HepG2 (cell line): ENCODE results near the gene MPC2. TPM values are rescaled to one million over a fixed set of nuclear protein-coding genes. Genes with fewer than 3 reads are reported as not detected.

Experiments
- ARNT2 ChIP-seq: sonication (generic); formaldehyde crosslinking; IDR thresholded peaks from 2 replicates; pipeline ENCODE4 v1.8.0; 2022; ENCODE audit warnings: mild to moderate bottlenecking, low read depth, missing genetic modification reagents, moderate library complexity
- HOXA3 ChIP-seq: sonication (generic); formaldehyde crosslinking; IDR thresholded peaks from 2 replicates; pipeline ENCODE4 v1.5.0; 2020; ENCODE audit warnings: missing genetic modification reagents
- KLF11 ChIP-seq: IDR thresholded peaks from 2 replicates; pipeline ENCODE4 v1.6.1; 2016; ENCODE audit warnings: missing compliant biosample characterization
- TBL1XR1 ChIP-seq: fragments of 150-350 bp; IDR thresholded peaks from 2 replicates; pipeline ENCODE4 v1.6.1; 2014; ENCODE audit warnings: borderline replicate concordance, low read length; ENCODE audit not compliant: partially characterized antibody
- WIZ ChIP-seq: sonication (generic); formaldehyde crosslinking; IDR thresholded peaks from 2 replicates; pipeline ENCODE4 v1.5.1; 2020; ENCODE audit warnings: mild to moderate bottlenecking, missing genetic modification reagents
- ZNF558 ChIP-seq: sonication (generic); formaldehyde crosslinking; IDR thresholded peaks from 2 replicates; pipeline ENCODE4 v1.9.0; 2022; ENCODE audit warnings: mild to moderate bottlenecking, missing genetic modification reagents, borderline replicate concordance
- ZNF777 ChIP-seq: sonication (generic); formaldehyde crosslinking; IDR thresholded peaks from 2 replicates; pipeline ENCODE4 v1.4.0; 2020; ENCODE audit warnings: missing genetic modification reagents
- polyA plus RNA-seq, 8 experiments: library from polyadenylated mRNA; depleted of rRNA in 3 of 8; stranded (reverse) in 7 of 8; unstranded in 1 of 8; fragments of >200 nt; fragmentation: Illumina TruSeq in 4 of 8; extraction: Trizol in 4 of 8; gene quantifications; 2 replicates each; pipeline versions ENCODE4 v1.2.1 to v1.2.3, GENCODE V29; 2011 to 2016; ENCODE audit warnings: low read depth in 4 of 8, missing spikeins in 1 of 8, mixed read lengths in 1 of 8; ENCODE audit not compliant: insufficient read depth in 1 of 8
- total RNA-seq, 5 experiments: library from RNA; depleted of rRNA; stranded (reverse); fragments of >200 nt; fragmentation: Illumina TruSeq; extraction: Trizol; gene quantifications; 2 replicates each; pipeline ENCODE4 v1.2.3, GENCODE V29; 2016; ENCODE audit warnings: low read depth in 1 of 5
- TF ChIP-seq, protein P1 (sequence below): sonication (generic); formaldehyde crosslinking; IDR thresholded peaks from 2 replicates; pipeline ENCODE4 v1.4.0; 2020; ENCODE audit warnings: missing genetic modification reagents
- TF ChIP-seq, protein P2 (sequence below): sonication (generic); formaldehyde crosslinking; IDR thresholded peaks from 2 replicates; pipeline ENCODE4 v1.5.0; 2020; ENCODE audit warnings: missing genetic modification reagents
- TF ChIP-seq, protein P3 (sequence below): fragments of 450-650 bp; IDR thresholded peaks from 2 replicates; pipeline ENCODE4 v1.6.1; 2017; ENCODE audit warnings: mild to moderate bottlenecking
- TF ChIP-seq, protein P4 (sequence below): sonication (generic); formaldehyde crosslinking; IDR thresholded peaks from 2 replicates; pipeline ENCODE4 v1.4.0; 2020; ENCODE audit warnings: low read depth, mild to moderate bottlenecking, missing genetic modification reagents
- TF ChIP-seq, protein P5 (sequence below): sonication (generic); formaldehyde crosslinking; IDR thresholded peaks from 2 replicates; pipeline ENCODE4 v1.4.0; 2020; ENCODE audit warnings: mild to moderate bottlenecking, missing genetic modification reagents
- TF ChIP-seq, protein P6 (sequence below): IDR thresholded peaks from 2 replicates; pipeline ENCODE4 v1.6.1; 2016
- TF ChIP-seq, protein P7 (sequence below): sonication (generic); formaldehyde crosslinking; conservative IDR thresholded peaks from 2 replicates; pipeline ENCODE4 v1.8.1; 2023; ENCODE audit warnings: missing genetic modification reagents

Gene MPC2
- total and polyA plus RNA-seq, 2 of the 13 experiments (the other 11 are each of a cell fraction or from before 2014, with no cell fraction given) = 38.8 to 136 TPM

DNA sequence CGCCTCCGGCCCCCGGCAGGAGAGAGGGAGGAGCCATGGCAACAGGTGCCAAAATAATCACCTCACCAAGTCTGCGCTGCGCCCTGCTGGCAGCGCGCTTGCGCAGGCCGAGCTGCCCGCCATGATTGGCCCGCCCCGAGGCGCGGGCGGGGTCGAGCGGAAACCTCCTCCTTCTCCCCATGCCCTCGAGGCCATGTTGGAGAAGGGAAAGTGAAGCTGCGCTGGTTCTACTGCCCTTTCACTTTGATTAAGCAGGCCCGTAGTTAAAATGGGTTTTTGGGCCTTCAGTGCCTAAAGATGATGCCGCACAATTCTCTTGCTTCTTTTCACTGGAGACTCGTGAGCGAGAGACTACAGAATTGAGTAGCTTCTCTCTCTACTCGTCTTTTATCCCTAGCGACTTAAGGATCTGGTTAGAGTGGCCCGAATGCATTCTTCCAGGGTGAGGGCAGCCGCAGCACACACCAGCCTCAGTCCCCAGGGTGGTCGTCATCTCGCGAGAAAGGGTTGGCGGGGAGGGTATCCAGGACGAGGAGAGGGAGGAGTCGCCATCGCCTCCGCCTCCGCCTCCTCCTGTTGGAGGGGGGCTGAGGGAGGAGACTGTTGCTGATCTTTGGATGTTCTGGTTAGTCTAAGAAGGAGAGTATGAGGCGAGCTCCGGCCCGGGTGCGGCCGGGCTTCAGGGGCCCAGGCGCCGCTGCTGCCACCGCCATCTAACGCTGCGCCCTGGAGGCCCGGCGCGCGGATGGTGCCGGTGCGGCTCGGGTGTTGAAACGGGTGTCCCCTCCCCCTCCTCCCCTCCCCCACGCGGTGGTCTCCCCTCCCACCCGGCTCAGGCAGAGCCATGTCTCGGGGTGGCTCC, 573 bp downstream of the MPC2 start, which contains the start of gene DCAF6 (continued):
- TF ChIP-seq, protein P1, sequence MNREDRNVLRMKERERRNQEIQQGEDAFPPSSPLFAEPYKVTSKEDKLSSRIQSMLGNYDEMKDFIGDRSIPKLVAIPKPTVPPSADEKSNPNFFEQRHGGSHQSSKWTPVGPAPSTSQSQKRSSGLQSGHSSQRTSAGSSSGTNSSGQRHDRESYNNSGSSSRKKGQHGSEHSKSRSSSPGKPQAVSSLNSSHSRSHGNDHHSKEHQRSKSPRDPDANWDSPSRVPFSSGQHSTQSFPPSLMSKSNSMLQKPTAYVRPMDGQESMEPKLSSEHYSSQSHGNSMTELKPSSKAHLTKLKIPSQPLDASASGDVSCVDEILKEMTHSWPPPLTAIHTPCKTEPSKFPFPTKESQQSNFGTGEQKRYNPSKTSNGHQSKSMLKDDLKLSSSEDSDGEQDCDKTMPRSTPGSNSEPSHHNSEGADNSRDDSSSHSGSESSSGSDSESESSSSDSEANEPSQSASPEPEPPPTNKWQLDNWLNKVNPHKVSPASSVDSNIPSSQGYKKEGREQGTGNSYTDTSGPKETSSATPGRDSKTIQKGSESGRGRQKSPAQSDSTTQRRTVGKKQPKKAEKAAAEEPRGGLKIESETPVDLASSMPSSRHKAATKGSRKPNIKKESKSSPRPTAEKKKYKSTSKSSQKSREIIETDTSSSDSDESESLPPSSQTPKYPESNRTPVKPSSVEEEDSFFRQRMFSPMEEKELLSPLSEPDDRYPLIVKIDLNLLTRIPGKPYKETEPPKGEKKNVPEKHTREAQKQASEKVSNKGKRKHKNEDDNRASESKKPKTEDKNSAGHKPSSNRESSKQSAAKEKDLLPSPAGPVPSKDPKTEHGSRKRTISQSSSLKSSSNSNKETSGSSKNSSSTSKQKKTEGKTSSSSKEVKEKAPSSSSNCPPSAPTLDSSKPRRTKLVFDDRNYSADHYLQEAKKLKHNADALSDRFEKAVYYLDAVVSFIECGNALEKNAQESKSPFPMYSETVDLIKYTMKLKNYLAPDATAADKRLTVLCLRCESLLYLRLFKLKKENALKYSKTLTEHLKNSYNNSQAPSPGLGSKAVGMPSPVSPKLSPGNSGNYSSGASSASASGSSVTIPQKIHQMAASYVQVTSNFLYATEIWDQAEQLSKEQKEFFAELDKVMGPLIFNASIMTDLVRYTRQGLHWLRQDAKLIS (CRISPR knock-in tag) = peak; percentile 54; the same call in 1 of the 2 replicates
- peak; percentile 80; the same call in 1 of the 2 replicates for TF ChIP-seq ARNT2
- TF ChIP-seq WIZ (CRISPR knock-in tag) = no peak
- TF ChIP-seq, protein P2, sequence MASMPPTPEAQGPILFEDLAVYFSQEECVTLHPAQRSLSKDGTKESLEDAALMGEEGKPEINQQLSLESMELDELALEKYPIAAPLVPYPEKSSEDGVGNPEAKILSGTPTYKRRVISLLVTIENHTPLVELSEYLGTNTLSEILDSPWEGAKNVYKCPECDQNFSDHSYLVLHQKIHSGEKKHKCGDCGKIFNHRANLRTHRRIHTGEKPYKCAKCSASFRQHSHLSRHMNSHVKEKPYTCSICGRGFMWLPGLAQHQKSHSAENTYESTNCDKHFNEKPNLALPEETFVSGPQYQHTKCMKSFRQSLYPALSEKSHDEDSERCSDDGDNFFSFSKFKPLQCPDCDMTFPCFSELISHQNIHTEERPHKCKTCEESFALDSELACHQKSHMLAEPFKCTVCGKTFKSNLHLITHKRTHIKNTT (CRISPR knock-in tag) = no peak
- TF ChIP-seq ZNF558 (CRISPR knock-in tag) = peak; percentile 22; the same call in 1 of the 2 replicates
- TF ChIP-seq, protein P3, sequence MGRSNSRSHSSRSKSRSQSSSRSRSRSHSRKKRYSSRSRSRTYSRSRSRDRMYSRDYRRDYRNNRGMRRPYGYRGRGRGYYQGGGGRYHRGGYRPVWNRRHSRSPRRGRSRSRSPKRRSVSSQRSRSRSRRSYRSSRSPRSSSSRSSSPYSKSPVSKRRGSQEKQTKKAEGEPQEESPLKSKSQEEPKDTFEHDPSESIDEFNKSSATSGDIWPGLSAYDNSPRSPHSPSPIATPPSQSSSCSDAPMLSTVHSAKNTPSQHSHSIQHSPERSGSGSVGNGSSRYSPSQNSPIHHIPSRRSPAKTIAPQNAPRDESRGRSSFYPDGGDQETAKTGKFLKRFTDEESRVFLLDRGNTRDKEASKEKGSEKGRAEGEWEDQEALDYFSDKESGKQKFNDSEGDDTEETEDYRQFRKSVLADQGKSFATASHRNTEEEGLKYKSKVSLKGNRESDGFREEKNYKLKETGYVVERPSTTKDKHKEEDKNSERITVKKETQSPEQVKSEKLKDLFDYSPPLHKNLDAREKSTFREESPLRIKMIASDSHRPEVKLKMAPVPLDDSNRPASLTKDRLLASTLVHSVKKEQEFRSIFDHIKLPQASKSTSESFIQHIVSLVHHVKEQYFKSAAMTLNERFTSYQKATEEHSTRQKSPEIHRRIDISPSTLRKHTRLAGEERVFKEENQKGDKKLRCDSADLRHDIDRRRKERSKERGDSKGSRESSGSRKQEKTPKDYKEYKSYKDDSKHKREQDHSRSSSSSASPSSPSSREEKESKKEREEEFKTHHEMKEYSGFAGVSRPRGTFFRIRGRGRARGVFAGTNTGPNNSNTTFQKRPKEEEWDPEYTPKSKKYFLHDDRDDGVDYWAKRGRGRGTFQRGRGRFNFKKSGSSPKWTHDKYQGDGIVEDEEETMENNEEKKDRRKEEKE = no peak
- no peak for TF ChIP-seq KLF11
- peak; percentile 46 for TF ChIP-seq TBL1XR1
- peak; percentile 86; the same call in 1 of the 2 replicates for TF ChIP-seq HOXA3 (CRISPR knock-in tag)
- TF ChIP-seq, protein P4, sequence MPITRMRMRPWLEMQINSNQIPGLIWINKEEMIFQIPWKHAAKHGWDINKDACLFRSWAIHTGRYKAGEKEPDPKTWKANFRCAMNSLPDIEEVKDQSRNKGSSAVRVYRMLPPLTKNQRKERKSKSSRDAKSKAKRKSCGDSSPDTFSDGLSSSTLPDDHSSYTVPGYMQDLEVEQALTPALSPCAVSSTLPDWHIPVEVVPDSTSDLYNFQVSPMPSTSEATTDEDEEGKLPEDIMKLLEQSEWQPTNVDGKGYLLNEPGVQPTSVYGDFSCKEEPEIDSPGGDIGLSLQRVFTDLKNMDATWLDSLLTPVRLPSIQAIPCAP (CRISPR knock-in tag) = 0 out of 2 replicates have a peak, but pooled peaks have one; percentile 53
- TF ChIP-seq, protein P5, sequence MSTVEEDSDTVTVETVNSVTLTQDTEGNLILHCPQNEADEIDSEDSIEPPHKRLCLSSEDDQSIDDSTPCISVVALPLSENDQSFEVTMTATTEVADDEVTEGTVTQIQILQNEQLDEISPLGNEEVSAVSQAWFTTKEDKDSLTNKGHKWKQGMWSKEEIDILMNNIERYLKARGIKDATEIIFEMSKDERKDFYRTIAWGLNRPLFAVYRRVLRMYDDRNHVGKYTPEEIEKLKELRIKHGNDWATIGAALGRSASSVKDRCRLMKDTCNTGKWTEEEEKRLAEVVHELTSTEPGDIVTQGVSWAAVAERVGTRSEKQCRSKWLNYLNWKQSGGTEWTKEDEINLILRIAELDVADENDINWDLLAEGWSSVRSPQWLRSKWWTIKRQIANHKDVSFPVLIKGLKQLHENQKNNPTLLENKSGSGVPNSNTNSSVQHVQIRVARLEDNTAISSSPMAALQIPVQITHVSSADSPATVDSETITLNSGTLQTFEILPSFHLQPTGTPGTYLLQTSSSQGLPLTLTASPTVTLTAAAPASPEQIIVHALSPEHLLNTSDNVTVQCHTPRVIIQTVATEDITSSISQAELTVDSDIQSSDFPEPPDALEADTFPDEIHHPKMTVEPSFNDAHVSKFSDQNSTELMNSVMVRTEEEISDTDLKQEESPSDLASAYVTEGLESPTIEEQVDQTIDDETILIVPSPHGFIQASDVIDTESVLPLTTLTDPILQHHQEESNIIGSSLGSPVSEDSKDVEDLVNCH = no peak
- TF ChIP-seq, protein P6, sequence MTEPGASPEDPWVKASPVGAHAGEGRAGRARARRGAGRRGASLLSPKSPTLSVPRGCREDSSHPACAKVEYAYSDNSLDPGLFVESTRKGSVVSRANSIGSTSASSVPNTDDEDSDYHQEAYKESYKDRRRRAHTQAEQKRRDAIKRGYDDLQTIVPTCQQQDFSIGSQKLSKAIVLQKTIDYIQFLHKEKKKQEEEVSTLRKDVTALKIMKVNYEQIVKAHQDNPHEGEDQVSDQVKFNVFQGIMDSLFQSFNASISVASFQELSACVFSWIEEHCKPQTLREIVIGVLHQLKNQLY = no peak
- TF ChIP-seq, protein P7, sequence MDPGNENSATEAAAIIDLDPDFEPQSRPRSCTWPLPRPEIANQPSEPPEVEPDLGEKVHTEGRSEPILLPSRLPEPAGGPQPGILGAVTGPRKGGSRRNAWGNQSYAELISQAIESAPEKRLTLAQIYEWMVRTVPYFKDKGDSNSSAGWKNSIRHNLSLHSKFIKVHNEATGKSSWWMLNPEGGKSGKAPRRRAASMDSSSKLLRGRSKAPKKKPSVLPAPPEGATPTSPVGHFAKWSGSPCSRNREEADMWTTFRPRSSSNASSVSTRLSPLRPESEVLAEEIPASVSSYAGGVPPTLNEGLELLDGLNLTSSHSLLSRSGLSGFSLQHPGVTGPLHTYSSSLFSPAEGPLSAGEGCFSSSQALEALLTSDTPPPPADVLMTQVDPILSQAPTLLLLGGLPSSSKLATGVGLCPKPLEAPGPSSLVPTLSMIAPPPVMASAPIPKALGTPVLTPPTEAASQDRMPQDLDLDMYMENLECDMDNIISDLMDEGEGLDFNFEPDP (CRISPR knock-in tag) = no peak
- no peak; the same call in 1 of the 2 replicates for TF ChIP-seq ZNF777 (CRISPR knock-in tag)
